Ascending aorta (tissue), 2 donors: ENCODE measurements around the gene TTYH1. TPM values are rescaled to one million over a fixed set of nuclear protein-coding genes. Genes with fewer than 3 reads are reported as not detected.

Experiments used
- DNase-seq, 2 donors: peaks; one replicate each; pipeline ENCODE4 v3.0.0-alpha.2; 2019; ENCODE audit warnings: low spot score in 2 of 2
- H3K27ac ChIP-seq, 2 donors: fragments of 200-600 bp; sonication (generic); one replicate each; pipeline ENCODE4 v1.5.1; 2016 to 2017; ENCODE audit warnings: mild to moderate bottlenecking in 1 of 2
- H3K27me3 ChIP-seq: fragments of 200-600 bp; sonication (generic); one replicate; pipeline ENCODE4 v1.5.1; 2017
- H3K36me3 ChIP-seq, 2 donors: fragments of 200-600 bp; sonication (generic); one replicate each; pipeline ENCODE4 v1.5.1; 2016
- H3K4me1 ChIP-seq, 2 donors: fragments of 200-600 bp; sonication (generic); one replicate each; pipeline ENCODE4 v1.5.1; 2016 to 2017; ENCODE audit warnings: mild to moderate bottlenecking in 1 of 2
- H3K4me3 ChIP-seq, 2 donors: fragments of 200-600 bp; sonication (generic); one replicate each; pipeline ENCODE4 v1.5.1; 2016 to 2017; ENCODE audit warnings: mild to moderate bottlenecking in 1 of 2
- H3K9me3 ChIP-seq, 2 donors: fragments of 200-600 bp; sonication (generic); one replicate each; pipeline ENCODE4 v1.5.1; 2016
- intact Hi-C: fragments of 100-400 bp; cut with DNase I; formaldehyde crosslinking; loops from one replicate; pipeline ENCODE4 v1.15.1; 2023
- total RNA-seq: library from RNA; depleted of rRNA; stranded (reverse); fragments of >200 nt; gene quantifications from one replicate; pipeline ENCODE4 v1.1.0, GENCODE V29; 2016
- TF ChIP-seq, protein P1 (sequence below), 3 experiments: fragments of 200-600 bp in 2 of 3; fragments of 450-650 bp in 1 of 3; sonication (generic) in 2 of 3; IDR thresholded peaks; one replicate each; pipeline ENCODE4 v1.5.1; 2016 to 2019; ENCODE audit warnings: antibody characterized with exemption in 3 of 3, mild to moderate bottlenecking in 1 of 3, moderate library complexity in 1 of 3

TTYH1 gene
- total RNA-seq, 1 donor from 2014 or later = 58.4 TPM

GRCh38 chr19:54418930-54419800 lies 3.9 kb downstream of the TTYH1 start:
- Histone ChIP-seq H3K36me3 (no peaks in the 10 kb centered on the region), H3K27me3 (peaks cover 18% of the 10 kb centered on the region), H3K9me3 (no peaks in the 10 kb centered on the region), H3K4me1 (peaks cover 0 to 3% of the 10 kb centered on the region in 2 donors), H3K4me3 (no peak overlapping the region), H3K27ac (no peak overlapping the region)
- DNase-seq = no peak
- TF ChIP-seq, protein P1, sequence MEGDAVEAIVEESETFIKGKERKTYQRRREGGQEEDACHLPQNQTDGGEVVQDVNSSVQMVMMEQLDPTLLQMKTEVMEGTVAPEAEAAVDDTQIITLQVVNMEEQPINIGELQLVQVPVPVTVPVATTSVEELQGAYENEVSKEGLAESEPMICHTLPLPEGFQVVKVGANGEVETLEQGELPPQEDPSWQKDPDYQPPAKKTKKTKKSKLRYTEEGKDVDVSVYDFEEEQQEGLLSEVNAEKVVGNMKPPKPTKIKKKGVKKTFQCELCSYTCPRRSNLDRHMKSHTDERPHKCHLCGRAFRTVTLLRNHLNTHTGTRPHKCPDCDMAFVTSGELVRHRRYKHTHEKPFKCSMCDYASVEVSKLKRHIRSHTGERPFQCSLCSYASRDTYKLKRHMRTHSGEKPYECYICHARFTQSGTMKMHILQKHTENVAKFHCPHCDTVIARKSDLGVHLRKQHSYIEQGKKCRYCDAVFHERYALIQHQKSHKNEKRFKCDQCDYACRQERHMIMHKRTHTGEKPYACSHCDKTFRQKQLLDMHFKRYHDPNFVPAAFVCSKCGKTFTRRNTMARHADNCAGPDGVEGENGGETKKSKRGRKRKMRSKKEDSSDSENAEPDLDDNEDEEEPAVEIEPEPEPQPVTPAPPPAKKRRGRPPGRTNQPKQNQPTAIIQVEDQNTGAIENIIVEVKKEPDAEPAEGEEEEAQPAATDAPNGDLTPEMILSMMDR (IDR thresholded peaks at IDR 0.05) = no peak
- intact Hi-C loops = no loop called here

DNA sequence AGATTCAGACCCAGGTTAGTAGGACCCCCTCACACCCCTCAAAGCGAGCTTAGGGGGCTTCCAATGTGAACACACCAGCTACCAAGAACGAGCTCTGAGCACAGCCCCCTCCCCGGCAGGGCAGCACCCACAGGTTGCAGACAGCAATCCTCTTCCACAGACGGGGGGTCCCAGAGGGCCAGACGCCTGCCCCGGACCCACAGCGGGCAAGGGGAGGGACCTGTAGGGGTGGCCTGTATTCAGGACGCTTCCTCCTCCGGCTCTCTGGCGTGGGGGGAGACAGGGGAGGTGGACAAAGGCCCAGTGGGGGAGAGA lies 4.8 kb downstream of the TTYH1 start:
- intact Hi-C loops = no loop called here
- DNase-seq = no peak
- Histone ChIP-seq H3K27ac (no peak overlapping the region), H3K4me1 (peaks cover 0 to 3% of the 10 kb centered on the region in 2 donors), H3K9me3 (no peaks in the 10 kb centered on the region), H3K36me3 (no peaks in the 10 kb centered on the region), H3K27me3 (peaks cover 14% of the 10 kb centered on the region), H3K4me3 (no peak overlapping the region)
- TF ChIP-seq, protein P1 (IDR thresholded peaks at IDR 0.05) = no peak

- Histone ChIP-seq H3K4me3 (no peak overlapping the region), H3K36me3 (no peaks in the 10 kb centered on the region), H3K27me3 (peaks cover 9% of the 10 kb centered on the region), H3K9me3 (no peaks in the 10 kb centered on the region), H3K27ac (no peak overlapping the region), H3K4me1 (peaks cover 0 to 3% of the 10 kb centered on the region in 2 donors)
- DNase-seq = no peak
- intact Hi-C loops = no loop called here
- TF ChIP-seq, protein P1 (IDR thresholded peaks at IDR 0.05) = no peak
Observed at GRCh38 chr19:54420383-54421168, 5.3 kb downstream of the TTYH1 start.

- Histone ChIP-seq H3K9me3 (no peaks in the 10 kb centered on the region), H3K4me1 (peaks cover 0 to 3% of the 10 kb centered on the region in 2 donors), H3K4me3 (no peak overlapping the region), H3K27ac (no peak overlapping the region), H3K36me3 (no peaks in the 10 kb centered on the region), H3K27me3 (peaks cover 8% of the 10 kb centered on the region)
- DNase-seq = no peak
- intact Hi-C loops = no loop called here
- TF ChIP-seq, protein P1 (IDR thresholded peaks at IDR 0.05) = no peak
Observed at GRCh38 chr19:54421169-54421516, 5.9 kb downstream of the TTYH1 start.

- peaks cover 5% of the 10 kb centered on the region for H3K27me3 ChIP-seq
- no peaks in the 10 kb centered on the region for H3K36me3 ChIP-seq
- no peak overlapping the region for H3K4me3 ChIP-seq
- intact Hi-C loops = no loop called here
- no peak overlapping the region for H3K27ac ChIP-seq
- peaks cover 0 to 3% of the 10 kb centered on the region in 2 donors for H3K4me1 ChIP-seq
- no peaks in the 10 kb centered on the region for H3K9me3 ChIP-seq
- TF ChIP-seq, protein P1 (IDR thresholded peaks at IDR 0.05) = no peak
- no peak for DNase-seq
Observed at GRCh38 chr19:54421521-54421920, 6.3 kb downstream of the TTYH1 start.
